Measurements from ENCODE around the gene ALG5.

ALG5 gene

DNA sequence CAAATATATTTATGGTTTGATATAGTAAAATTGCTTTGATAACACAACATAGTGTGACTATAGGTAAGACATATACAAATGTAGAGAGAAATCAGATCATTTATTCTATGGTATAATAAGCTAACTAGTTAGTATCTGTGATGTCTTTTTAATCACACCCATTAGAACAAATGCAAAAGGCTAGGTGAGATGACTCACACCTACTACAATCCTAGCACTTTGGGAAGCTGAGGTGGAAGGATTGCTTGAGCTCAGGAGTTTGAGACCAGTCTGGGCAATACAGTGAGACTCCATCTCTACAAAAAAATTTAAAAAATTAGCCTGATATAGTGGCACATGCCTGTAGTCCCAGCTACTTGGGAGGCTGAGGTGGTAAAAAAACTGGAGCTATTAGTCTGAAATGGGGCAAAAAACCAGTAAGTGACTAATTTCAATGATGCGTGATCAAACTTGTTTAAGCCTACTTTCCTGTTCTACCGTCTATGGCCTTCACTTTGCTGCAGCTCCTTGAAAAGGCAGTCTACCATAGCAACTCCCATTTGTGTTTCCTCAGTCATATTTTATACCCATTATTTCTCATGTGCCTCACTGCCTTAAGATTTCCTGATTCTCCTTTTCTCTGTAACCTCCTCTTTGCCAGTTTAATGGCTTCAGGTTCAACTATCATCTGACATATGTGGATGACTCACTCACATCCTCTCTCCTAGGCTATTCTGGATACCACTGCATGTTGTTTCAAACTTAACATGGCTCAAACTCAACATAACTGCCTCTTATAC lies 12.5 kb downstream of the ALG5 start:
- DNase-seq (ENCODE audit: extremely low read depth, low read depth): peak; percentile 35
- no peak overlapping the region for H3K4me3 ChIP-seq (replicated peaks; ENCODE audit: low read depth, low read length)
- TF ChIP-seq, protein P1, sequence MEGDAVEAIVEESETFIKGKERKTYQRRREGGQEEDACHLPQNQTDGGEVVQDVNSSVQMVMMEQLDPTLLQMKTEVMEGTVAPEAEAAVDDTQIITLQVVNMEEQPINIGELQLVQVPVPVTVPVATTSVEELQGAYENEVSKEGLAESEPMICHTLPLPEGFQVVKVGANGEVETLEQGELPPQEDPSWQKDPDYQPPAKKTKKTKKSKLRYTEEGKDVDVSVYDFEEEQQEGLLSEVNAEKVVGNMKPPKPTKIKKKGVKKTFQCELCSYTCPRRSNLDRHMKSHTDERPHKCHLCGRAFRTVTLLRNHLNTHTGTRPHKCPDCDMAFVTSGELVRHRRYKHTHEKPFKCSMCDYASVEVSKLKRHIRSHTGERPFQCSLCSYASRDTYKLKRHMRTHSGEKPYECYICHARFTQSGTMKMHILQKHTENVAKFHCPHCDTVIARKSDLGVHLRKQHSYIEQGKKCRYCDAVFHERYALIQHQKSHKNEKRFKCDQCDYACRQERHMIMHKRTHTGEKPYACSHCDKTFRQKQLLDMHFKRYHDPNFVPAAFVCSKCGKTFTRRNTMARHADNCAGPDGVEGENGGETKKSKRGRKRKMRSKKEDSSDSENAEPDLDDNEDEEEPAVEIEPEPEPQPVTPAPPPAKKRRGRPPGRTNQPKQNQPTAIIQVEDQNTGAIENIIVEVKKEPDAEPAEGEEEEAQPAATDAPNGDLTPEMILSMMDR (IDR thresholded peaks at IDR 0.05; ENCODE audit: low read depth, low read length, missing control alignments): no peak

DNA sequence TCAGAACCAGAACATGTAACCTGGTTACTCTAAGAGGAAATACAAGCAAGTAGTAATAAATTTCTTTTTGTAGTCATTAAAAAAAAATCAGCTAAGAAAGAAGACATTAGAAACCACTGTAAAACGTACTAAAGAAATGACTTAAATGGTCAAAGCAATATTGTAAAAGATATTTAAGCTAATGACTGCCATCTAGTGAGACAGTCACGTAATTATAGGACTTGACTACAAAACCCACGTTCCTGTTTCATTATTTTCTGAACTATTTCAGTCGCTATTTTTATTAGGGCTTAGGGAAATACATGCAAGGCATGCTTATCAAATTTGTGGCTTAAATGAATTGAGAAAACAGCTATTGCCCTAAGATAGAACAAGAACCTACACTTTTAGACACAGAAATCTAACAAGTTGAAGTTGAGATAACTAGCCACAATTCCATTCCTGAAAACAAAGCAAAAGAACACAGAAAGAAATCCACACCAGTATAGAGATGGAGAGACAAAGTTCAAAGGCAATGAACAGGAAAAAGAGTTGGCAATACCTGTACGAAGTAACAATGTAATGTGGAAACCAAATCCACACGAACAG lies 17.9 kb downstream of the ALG5 start:
- H3K4me3 ChIP-seq (replicated peaks; ENCODE audit: low read depth, low read length): no peak overlapping the region
- TF ChIP-seq, protein P1 (IDR thresholded peaks at IDR 0.05; ENCODE audit: low read depth, low read length, missing control alignments): no peak
- no peak for DNase-seq (ENCODE audit: extremely low read depth, low read depth)

DNA sequence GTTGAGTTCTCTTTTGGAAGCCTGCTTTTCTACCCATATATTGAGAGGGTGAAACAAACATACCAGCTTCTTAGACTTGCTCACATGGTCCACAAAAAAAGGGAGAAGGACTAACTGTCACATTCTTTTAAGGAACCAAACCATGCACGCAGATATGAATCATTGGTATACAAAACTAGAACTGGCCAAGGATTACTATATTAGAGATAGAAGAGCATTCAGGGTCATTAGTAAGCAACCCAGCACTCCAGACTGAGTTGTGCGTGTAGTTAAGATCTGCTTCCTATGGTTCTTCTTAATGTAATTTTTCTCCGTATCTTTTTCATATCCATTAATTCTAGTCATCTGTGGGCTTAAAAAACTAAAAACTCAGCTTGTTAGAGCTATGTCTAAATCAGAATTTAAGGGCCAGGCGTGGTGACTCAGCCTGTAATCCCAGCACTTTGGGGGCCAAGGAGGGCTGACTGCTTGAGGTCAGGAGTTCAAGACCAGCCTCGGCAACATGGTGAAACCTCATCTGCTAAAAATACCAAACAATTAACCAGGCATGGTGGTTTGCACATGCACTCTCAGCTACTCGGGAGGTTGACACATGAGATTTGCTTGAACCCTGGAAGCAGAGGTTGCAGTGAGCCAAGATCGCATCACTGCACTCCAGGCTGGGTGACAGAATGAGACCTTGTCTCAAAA lies 19.6 kb downstream of the ALG5 start:
- no peak overlapping the region for H3K4me3 ChIP-seq (replicated peaks; ENCODE audit: low read depth, low read length)
- no peak for DNase-seq (ENCODE audit: extremely low read depth, low read depth)
- TF ChIP-seq, protein P1 (IDR thresholded peaks at IDR 0.05; ENCODE audit: low read depth, low read length, missing control alignments): no peak

DNA sequence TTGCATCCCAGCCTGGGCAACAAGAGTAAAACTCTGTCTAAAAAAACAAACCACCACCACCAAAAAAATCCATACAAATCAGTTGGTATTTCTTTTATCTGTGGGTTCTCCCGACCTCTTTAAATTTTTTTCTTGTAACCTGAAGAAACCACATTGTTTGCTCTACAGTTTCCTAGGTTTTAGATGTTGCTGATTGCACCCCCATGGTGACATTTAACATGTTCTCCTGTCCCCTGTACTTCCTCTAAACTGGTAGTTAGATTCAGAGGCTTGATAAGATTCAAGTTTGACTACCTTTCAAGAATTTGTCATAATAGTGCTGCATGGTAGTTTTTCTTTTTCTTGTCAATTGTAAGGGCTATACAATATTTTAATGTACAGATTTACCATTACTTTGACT lies 24.0 kb downstream of the ALG5 start:
- TF ChIP-seq, protein P1 (IDR thresholded peaks at IDR 0.05; ENCODE audit: low read depth, low read length, missing control alignments): no peak
- DNase-seq (ENCODE audit: extremely low read depth, low read depth): no peak
- H3K4me3 ChIP-seq (replicated peaks; ENCODE audit: low read depth, low read length): no peak overlapping the region

DNA sequence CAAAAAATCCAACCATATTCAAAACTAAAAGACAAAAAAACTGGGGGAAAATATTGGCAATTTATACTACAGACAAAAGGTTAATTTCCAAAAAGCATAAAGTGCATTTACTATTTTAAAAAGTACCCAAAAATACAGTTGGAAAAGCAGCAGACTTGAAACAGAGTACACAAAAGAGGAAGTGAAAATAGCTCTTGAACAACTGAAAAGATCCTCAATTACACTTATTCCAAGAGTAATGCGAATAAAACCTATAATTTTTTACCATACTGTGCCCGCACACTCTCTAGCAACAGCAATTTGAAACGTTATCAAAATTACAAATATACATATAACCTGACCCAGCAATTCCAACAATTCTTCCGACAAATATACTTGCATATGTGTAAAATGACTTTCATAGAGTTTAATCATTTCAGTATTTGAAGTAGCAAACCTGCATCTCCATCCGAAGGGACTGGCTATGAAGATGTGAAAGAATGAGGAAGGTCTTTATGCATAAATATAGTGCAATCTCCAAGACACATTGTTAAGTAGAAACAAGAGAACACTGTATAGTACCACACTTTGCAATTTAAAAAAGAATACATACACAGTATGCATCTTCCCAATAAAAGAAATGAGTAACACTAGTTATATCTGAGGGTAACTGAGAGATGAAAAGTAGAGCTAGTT lies 25.4 kb downstream of the ALG5 start:
- TF ChIP-seq, protein P1 (IDR thresholded peaks at IDR 0.05; ENCODE audit: low read depth, low read length, missing control alignments): no peak
- no peak overlapping the region for H3K4me3 ChIP-seq (replicated peaks; ENCODE audit: low read depth, low read length)
- no peak for DNase-seq (ENCODE audit: extremely low read depth, low read depth)

DNA sequence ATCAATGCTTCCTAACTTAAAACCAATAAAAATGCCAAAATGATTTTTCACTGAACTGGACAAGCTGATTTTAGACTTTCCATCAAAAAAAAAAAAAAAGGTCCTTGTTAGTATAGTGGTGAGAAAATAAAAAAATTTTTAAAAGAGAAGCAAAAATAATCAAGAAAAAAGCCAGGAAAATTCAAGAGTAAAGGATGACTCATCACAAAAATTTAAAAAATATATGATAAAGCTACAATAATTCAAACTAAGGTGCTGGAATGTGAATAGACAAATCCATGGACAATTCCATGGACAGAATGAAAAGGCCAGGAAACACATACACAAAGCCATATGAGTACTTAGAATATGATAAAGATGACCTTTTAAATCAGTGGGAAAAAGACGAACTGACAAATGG lies 26.1 kb downstream of the ALG5 start:
- TF ChIP-seq, protein P1 (IDR thresholded peaks at IDR 0.05; ENCODE audit: low read depth, low read length, missing control alignments): no peak
- no peak overlapping the region for H3K4me3 ChIP-seq (replicated peaks; ENCODE audit: low read depth, low read length)
- no peak for DNase-seq (ENCODE audit: extremely low read depth, low read depth)
